SK-N-SH treated with all-trans-retinoic acid at 6 μM for 48 hours (cell line): ENCODE results near the gene PLEKHG2.

Experiments
- ATAC-seq: fragments of 200-7000 bp; cut with Tn5 transposase; 3 replicates; pipeline ENCODE4 v1.9.1; 2020; ENCODE audit warnings: mild to moderate bottlenecking, moderate library complexity
- ARNTL ChIP-seq: fragments of 450-650 bp; formaldehyde crosslinking; IDR thresholded peaks from 2 replicates; pipeline ENCODE4 v1.5.0; 2020; ENCODE audit warnings: low read depth, mild to moderate bottlenecking, moderate library complexity, borderline replicate concordance
- BACH2 ChIP-seq: fragments of 250-450 bp; sonication (Bioruptor Pico); IDR thresholded peaks from 2 replicates; pipeline ENCODE4 v1.9.0; 2021; ENCODE audit warnings: mild to moderate bottlenecking, borderline replicate concordance
- CSDC2 ChIP-seq: fragments of 250-450 bp; sonication (Bioruptor Pico); IDR thresholded peaks from 2 replicates; pipeline ENCODE4 v1.5.0; 2020; ENCODE audit warnings: mild to moderate bottlenecking, moderate library complexity
- ESRRG ChIP-seq: fragments of 250-450 bp; sonication (Bioruptor Pico); IDR thresholded peaks from 2 replicates; pipeline ENCODE4 v1.6.1; 2021; ENCODE audit warnings: mild to moderate bottlenecking
- GLIS3 ChIP-seq: fragments of 250-450 bp; sonication (Bioruptor Pico); IDR thresholded peaks from 2 replicates; pipeline ENCODE4 v1.5.0; 2020; ENCODE audit warnings: mild to moderate bottlenecking, moderate library complexity
- ISL1 ChIP-seq: fragments of 250-450 bp; sonication (Bioruptor Pico); IDR thresholded peaks from 2 replicates; pipeline ENCODE4 v2.1.2; 2022; ENCODE audit warnings: mild to moderate bottlenecking, moderate library complexity
- OSR1 ChIP-seq: fragments of 250-450 bp; sonication (Bioruptor Pico); IDR thresholded peaks from 2 replicates; pipeline ENCODE4 v1.8.0; 2022; ENCODE audit warnings: moderate library complexity, mild to moderate bottlenecking, inconsistent platforms
- PATZ1 ChIP-seq: fragments of 250-450 bp; sonication (Bioruptor Pico); IDR thresholded peaks from 2 replicates; pipeline ENCODE4 v1.8.0; 2020; ENCODE audit warnings: mild to moderate bottlenecking, moderate library complexity, borderline replicate concordance
- POU6F1 ChIP-seq: fragments of 250-450 bp; sonication (Bioruptor Pico); IDR thresholded peaks from 2 replicates; pipeline ENCODE4 v1.8.0; 2021; ENCODE audit warnings: low read depth, mild to moderate bottlenecking, moderate library complexity, borderline replicate concordance
- SNAI2 ChIP-seq: fragments of 250-450 bp; sonication (Bioruptor Pico); IDR thresholded peaks from 2 replicates; pipeline ENCODE4 v1.5.0; 2020; ENCODE audit warnings: mild to moderate bottlenecking, moderate library complexity
- TOX ChIP-seq: fragments of 250-450 bp; sonication (Bioruptor Pico); IDR thresholded peaks from 2 replicates; pipeline ENCODE4 v1.8.0; 2021; ENCODE audit warnings: mild to moderate bottlenecking, moderate library complexity, borderline replicate concordance
- ZFP30 ChIP-seq: fragments of 450-650 bp; formaldehyde crosslinking; IDR thresholded peaks from 2 replicates; pipeline ENCODE4 v1.5.0; 2022; ENCODE audit warnings: mild to moderate bottlenecking, moderate library complexity
- ZNF70 ChIP-seq: fragments of 450-650 bp; formaldehyde crosslinking; IDR thresholded peaks from 2 replicates; pipeline ENCODE4 v1.5.0; 2020; ENCODE audit warnings: mild to moderate bottlenecking, moderate library complexity
- ZNF8 ChIP-seq: fragments of 450-650 bp; formaldehyde crosslinking; IDR thresholded peaks from 2 replicates; pipeline ENCODE4 v1.5.0; 2020; ENCODE audit warnings: mild to moderate bottlenecking, moderate library complexity

The PLEKHG2 gene

GRCh38 chr19:39410831-39411080 is 1.7 kb upstream of the PLEKHG2 start:
- no peak for TF ChIP-seq ESRRG (CRISPR knock-in tag)
- no peak for TF ChIP-seq ISL1 (CRISPR knock-in tag)
- no peak for TF ChIP-seq BACH2
- no peak for TF ChIP-seq TOX (CRISPR knock-in tag)
- no peak for TF ChIP-seq SNAI2 (CRISPR knock-in tag)
- TF ChIP-seq PATZ1 (CRISPR knock-in tag), result no peak
- no peak for TF ChIP-seq ZFP30
- no peak for TF ChIP-seq CSDC2
- ATAC-seq, result no peak

GRCh38 chr19:39411081-39411831 is 1.2 kb upstream of the PLEKHG2 start:
- ATAC-seq, result peak; percentile 1
- TF ChIP-seq PATZ1 (CRISPR knock-in tag) (peak; percentile 75; the same call in 1 of the 2 replicates), POU6F1 (no peak), OSR1 (CRISPR knock-in tag) (no peak), ZFP30 (no peak), ISL1 (CRISPR knock-in tag) (no peak), GLIS3 (CRISPR knock-in tag) (no peak), ZNF8 (CRISPR knock-in tag) (no peak)

GRCh38 chr19:39411832-39412099 is 703 bp upstream of the PLEKHG2 start:
- TF ChIP-seq PATZ1 (CRISPR knock-in tag) (0 out of 2 replicates have a peak, but pooled peaks have one; percentile 56), ZNF70 (CRISPR knock-in tag) (no peak), CSDC2 (no peak), POU6F1 (no peak), GLIS3 (CRISPR knock-in tag) (no peak), ARNTL (no peak)
- peak; percentile 55 for ATAC-seq

- no peak for ATAC-seq
- TF ChIP-seq SNAI2 (CRISPR knock-in tag) (0 out of 2 replicates have a peak, but pooled peaks have one; percentile 2), ZFP30 (no peak), PATZ1 (CRISPR knock-in tag) (no peak)
Measured at GRCh38 chr19:39412867-39413271, 400 bp downstream of the PLEKHG2 start.
